GM12864 (cell line): ENCODE data around the gene OR2J3.
"Not testable (repeated sequence)": the region's sequence is repeated elsewhere in the genome, so short reads cannot be mapped to it uniquely, and the experiment has no call there.

Source experiments
- DNase-seq: peaks from one replicate; pipeline ENCODE4 v3.0.0-alpha.2; 2011; ENCODE audit warnings: low read depth
- H3K4me3 ChIP-seq: 2 replicates; pipeline ENCODE4 v1.5.1; 2011; ENCODE audit warnings: mild to moderate bottlenecking, low read depth, low read length, control low read depth
- TF ChIP-seq, protein P1 (sequence below): IDR thresholded peaks from 2 replicates; pipeline ENCODE4 v1.5.1; 2011; ENCODE audit warnings: low read depth, mild to moderate bottlenecking, moderate library complexity, low read length, control low read depth, inconsistent platforms; ENCODE audit errors: missing control alignments

Gene OR2J3

DNA sequence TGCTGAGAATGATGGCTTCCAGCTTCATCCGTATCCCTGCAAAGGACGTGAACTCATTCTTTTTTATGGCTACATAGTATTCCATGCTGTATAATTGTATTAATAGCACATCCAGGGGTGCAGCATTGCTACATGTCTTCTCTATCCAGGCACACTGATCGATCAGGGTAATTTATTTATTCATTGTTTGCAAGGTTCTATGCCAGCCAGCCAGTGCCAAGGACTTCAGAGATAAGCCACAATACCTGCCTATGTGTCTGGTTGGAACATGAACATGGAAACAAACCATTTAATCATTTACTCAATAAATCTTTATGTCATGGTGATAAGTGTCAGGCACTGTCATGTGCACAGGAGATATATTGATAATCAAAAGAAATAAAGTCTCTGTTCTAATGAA, 14.9 kb upstream of the OR2J3 start:
- TF ChIP-seq, protein P1, sequence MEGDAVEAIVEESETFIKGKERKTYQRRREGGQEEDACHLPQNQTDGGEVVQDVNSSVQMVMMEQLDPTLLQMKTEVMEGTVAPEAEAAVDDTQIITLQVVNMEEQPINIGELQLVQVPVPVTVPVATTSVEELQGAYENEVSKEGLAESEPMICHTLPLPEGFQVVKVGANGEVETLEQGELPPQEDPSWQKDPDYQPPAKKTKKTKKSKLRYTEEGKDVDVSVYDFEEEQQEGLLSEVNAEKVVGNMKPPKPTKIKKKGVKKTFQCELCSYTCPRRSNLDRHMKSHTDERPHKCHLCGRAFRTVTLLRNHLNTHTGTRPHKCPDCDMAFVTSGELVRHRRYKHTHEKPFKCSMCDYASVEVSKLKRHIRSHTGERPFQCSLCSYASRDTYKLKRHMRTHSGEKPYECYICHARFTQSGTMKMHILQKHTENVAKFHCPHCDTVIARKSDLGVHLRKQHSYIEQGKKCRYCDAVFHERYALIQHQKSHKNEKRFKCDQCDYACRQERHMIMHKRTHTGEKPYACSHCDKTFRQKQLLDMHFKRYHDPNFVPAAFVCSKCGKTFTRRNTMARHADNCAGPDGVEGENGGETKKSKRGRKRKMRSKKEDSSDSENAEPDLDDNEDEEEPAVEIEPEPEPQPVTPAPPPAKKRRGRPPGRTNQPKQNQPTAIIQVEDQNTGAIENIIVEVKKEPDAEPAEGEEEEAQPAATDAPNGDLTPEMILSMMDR: no peak
- H3K4me3 ChIP-seq: no peak overlapping the region
- DNase-seq: no peak

DNA sequence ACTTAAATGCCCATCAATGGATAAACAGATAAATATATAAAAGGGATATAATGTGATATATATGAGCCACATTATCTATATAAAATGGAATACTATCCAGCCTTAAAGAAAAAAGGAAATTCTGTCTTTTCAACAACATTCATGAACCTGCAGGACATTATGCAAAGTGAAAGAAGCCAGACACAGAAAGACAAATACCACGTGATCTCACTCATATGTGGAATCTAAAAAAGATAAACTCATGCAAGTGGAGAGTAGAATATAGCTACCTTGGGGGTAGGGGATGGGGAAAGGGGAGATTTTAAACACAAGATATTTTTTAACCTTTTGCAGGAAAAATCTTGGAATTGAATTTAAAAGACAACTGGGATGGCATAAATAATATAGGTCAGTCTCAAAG, 10.1 kb upstream of the OR2J3 start:
- TF ChIP-seq, protein P1: no peak

GRCh38 chr6:29099190-29099589, 8.7 kb upstream of the OR2J3 start, which contains the start of gene OR2J1:
Gene OR2J1 (plus strand): TSS chr6:29099490. CDS start chr6:29100943, 1,453 bp downstream.
- TF ChIP-seq, protein P1: no peak
- no peak for DNase-seq
- no peak within 1 kb of the TSS for H3K4me3 ChIP-seq

More for the DNA sequence above, 10.1 kb upstream of the OR2J3 start:
- DNase-seq: no peak
- no peak overlapping the region for H3K4me3 ChIP-seq

DNA sequence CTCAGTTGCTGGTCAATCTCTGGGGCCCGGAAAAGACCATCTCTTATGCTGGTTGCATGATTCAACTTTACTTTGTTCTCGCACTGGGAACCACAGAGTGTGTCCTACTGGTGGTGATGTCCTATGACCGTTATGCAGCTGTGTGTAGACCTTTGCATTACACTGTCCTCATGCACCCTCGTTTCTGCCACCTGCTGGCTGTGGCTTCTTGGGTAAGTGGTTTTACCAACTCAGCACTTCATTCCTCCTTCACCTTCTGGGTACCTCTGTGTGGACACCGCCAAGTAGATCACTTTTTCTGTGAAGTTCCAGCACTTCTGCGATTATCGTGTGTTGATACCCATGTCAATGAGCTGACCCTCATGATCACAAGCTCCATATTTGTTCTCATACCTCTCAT, 4.3 kb downstream of the OR2J3 start:
- no peak for DNase-seq
- TF ChIP-seq, protein P1: peak; percentile 17
- no peak overlapping the region for H3K4me3 ChIP-seq

DNA sequence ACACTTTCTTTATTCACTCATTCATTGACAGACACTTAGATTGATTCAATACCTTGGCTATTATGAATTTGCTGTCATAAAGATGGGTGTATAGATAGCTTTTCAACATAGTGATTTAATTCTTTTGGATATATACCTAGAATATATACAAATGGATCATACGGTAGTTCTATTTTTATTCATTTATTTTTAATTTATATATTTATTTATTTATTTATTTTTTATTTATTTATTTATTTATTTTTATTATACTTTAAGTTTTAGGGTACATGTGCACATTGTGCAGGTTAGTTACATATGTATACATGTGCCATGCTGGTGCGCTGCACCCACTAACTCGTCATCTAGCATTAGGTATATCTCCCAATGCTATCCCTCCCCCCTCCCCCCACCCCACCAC, 7.1 kb downstream of the OR2J3 start:
- DNase-seq, H3K4me3 ChIP-seq: not testable (repeated sequence)

GRCh38 chr6:29129326-29130012, 21.6 kb downstream of the OR2J3 start:
- TF ChIP-seq, protein P1: no peak
- H3K4me3 ChIP-seq: no peak overlapping the region
- DNase-seq: no peak

DNA sequence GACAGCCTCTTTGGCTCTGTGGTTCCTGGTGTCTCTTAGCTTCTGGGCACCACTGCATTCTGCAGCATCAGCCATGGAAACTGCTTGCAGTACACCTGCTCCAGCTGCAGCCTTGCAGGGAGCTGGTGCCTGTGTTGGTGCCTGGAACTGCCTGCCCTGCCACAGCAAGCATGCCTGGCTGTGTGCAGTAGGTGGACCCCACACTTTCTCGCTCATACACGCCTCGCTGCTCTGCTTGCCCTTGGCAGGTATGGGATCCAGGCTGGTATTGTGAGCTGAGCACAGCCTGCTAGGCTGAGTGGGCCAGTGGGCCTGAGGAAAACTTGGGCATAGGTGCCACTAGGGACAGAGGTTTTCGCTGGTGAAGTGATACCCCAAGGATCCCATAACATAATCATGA, 22.8 kb downstream of the OR2J3 start:
- DNase-seq: no peak
- no peak overlapping the region for H3K4me3 ChIP-seq
- TF ChIP-seq, protein P1: no peak

DNA sequence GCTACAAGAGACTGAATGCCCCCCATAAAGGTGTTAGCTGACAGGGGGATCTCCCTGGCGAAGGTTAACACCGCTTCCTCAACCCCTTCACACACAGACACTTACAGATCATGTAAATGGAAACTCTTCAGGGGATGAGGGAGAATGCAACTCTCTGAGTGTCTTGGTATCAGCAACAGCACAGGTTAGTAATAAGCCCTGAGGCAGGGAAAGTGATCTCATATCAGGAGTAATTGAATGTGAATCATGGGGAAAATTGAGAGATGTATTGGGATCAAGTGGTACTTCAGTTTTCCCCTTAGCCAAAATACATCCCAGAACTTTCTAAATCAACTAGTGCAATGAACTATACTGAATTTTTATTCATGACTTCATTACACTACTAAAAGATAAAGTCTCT, 23.8 kb downstream of the OR2J3 start:
- TF ChIP-seq, protein P1: no peak
- no peak overlapping the region for H3K4me3 ChIP-seq
- no peak for DNase-seq
